K562 (cell line): Measurements from ENCODE around the gene ITPR3. TPM values are rescaled to one million over a fixed set of nuclear protein-coding genes. Genes with fewer than 3 reads are reported as not detected.

Experiments
- ATAC-seq: fragments of 200-7000 bp; cut with Tn5 transposase; 3 replicates; pipeline ENCODE4 v1.9.1; 2020; ENCODE audit warnings: moderate library complexity
- BruUV-seq: library from RNA; stranded (reverse); fragments of 400-500 nt; replicated peaks from 2 replicates; lab custom pipeline; 2021; lab: Mats Ljungman, UMichigan
- CTCF ChIA-PET: fragments of 300-600 bp; formaldehyde crosslinking; extraction: SDS; loops from one replicate; lab custom pipeline; 2021; ENCODE audit warnings: low intra/inter-chr PET ratio; lab: Yijun Ruan, JAX
- POLR2A ChIA-PET: fragments of 300-600, 350-650 bp; sonication (Branson Sonifier 250); formaldehyde crosslinking; extraction: SDS; loops from one replicate; lab custom pipeline; 2021; ENCODE audit warnings: antibody characterized with exemption, inconsistent platforms; lab: Yijun Ruan, JAX
- DNase-seq, 4 experiments: peaks; one replicate each; pipeline versions ENCODE4 v3.0.0 to v3.0.0-alpha.2; 2011 to 2018; ENCODE audit warnings: low spot score in 3 of 4, mixed read lengths in 3 of 4; ENCODE audit errors: extremely low read depth in 1 of 4
- FAIRE-seq: peaks from 2 replicates; lab custom pipeline; 2011; peaks lifted over from hg19 to GRCh38; lab: Jason Lieb, UNC
- H2AFZ ChIP-seq: 2 replicates; pipeline ENCODE4 v1.6.0; 2011; ENCODE audit warnings: low read depth, low read length, control low read depth, inconsistent platforms
- H3K27ac ChIP-seq: fragments of 200-600 bp; 3 replicates; pipeline ENCODE4 v1.8.0; 2011; ENCODE audit warnings: low read depth, mild to moderate bottlenecking, control low read depth, inconsistent platforms, low read length, moderate library complexity, mixed read lengths; ENCODE audit errors: extremely low read depth
- H3K27me3 ChIP-seq, 2 experiments: fragments of 300-600 bp in 1 of 2; 2 replicates in 1 of 2; 3 replicates in 1 of 2; pipeline versions ENCODE4 v1.6.0 to v1.8.0; 2011; ENCODE audit warnings: inconsistent platforms in 2 of 2, low read length in 2 of 2, mild to moderate bottlenecking in 1 of 2, mixed read lengths in 1 of 2, moderate library complexity in 1 of 2; ENCODE audit not compliant: control insufficient read depth in 2 of 2, insufficient read depth in 2 of 2
- H3K36me3 ChIP-seq: fragments of 300-600 bp; 3 replicates; pipeline ENCODE4 v1.8.0; 2011; ENCODE audit warnings: mild to moderate bottlenecking, low read length, inconsistent platforms; ENCODE audit not compliant: control insufficient read depth, insufficient read depth
- H3K4me1 ChIP-seq, 2 experiments: fragments of 200-600 bp in 1 of 2; replicated peaks in 1 of 2; 2 replicates in 1 of 2; 3 replicates in 1 of 2; pipeline versions ENCODE4 v1.5.1 to v1.8.0; 2011; ENCODE audit warnings: inconsistent platforms in 2 of 2, low read length in 2 of 2, mild to moderate bottlenecking in 1 of 2, mixed read lengths in 1 of 2, moderate library complexity in 1 of 2; ENCODE audit not compliant: control insufficient read depth in 2 of 2, insufficient read depth in 2 of 2
- H3K4me2 ChIP-seq: 2 replicates; pipeline ENCODE4 v1.6.1; 2011; ENCODE audit warnings: low read length, control low read depth, inconsistent platforms, mixed read lengths; ENCODE audit not compliant: insufficient read depth
- H3K4me3 ChIP-seq: fragments of 200-600 bp; sonication (generic), shearing (Covaris generic); 2 replicates; pipeline ENCODE4 v1.5.1; 2016; ENCODE audit warnings: control low read depth, inconsistent platforms
- H3K79me2 ChIP-seq: fragments of 200-600 bp; 3 replicates; pipeline ENCODE4 v1.8.0; 2011; ENCODE audit warnings: low read length, inconsistent platforms; ENCODE audit not compliant: control insufficient read depth, insufficient read depth
- H3K9ac ChIP-seq, 2 experiments: 2 replicates each; pipeline versions ENCODE4 v1.6.0 to v1.6.1; 2011; ENCODE audit warnings: low read depth in 2 of 2, low read length in 2 of 2, control low read depth in 1 of 2, inconsistent platforms in 1 of 2, mild to moderate bottlenecking in 1 of 2, mixed read lengths in 1 of 2; ENCODE audit not compliant: insufficient read depth in 1 of 2
- H3K9me1 ChIP-seq: one replicate; pipeline ENCODE4 v1.6.0; 2011; ENCODE audit warnings: inconsistent platforms, mild to moderate bottlenecking, low read length, moderate library complexity; ENCODE audit not compliant: control insufficient read depth, insufficient read depth
- H3K9me3 ChIP-seq: replicated peaks from 2 replicates; pipeline ENCODE4 v1.5.1; 2011; ENCODE audit warnings: low read depth, low read length, inconsistent platforms; ENCODE audit not compliant: control insufficient read depth, insufficient read depth
- H4K20me1 ChIP-seq: replicated peaks from 2 replicates; pipeline ENCODE4 v1.6.1; 2011; ENCODE audit warnings: low read length, inconsistent platforms, mixed read lengths; ENCODE audit not compliant: control insufficient read depth, insufficient read depth
- ETS2 ChIP-seq: IDR thresholded peaks from 2 replicates; pipeline ENCODE4 v1.6.1; 2016; ENCODE audit warnings: borderline replicate concordance, missing genetic modification characterization, mild to moderate bottlenecking, moderate library complexity, missing compliant biosample characterization; ENCODE audit not compliant: poor library complexity, severe bottlenecking
- HMGN3 ChIP-seq: IDR thresholded peaks from 2 replicates; pipeline ENCODE4 v1.6.1; 2011; ENCODE audit warnings: borderline replicate concordance, low read depth, mild to moderate bottlenecking, mixed read lengths, low read length; ENCODE audit not compliant: insufficient read length; ENCODE audit errors: extremely low read depth
- TCFL5 ChIP-seq: fragments of 250-450 bp; sonication (Bioruptor Pico); conservative IDR thresholded peaks from 2 replicates; pipeline ENCODE4 v1.6.1; 2021; ENCODE audit warnings: mild to moderate bottlenecking, moderate library complexity, matching md5 sums
- ZNF444 ChIP-seq: fragments of 250-450 bp; sonication (Bioruptor Pico); IDR thresholded peaks from 2 replicates; pipeline ENCODE4 v1.4.0; 2020; ENCODE audit warnings: mild to moderate bottlenecking, moderate library complexity
- ZNF766 ChIP-seq: fragments of 200-800 bp; sonication (Bioruptor generic); conservative IDR thresholded peaks from 2 replicates; pipeline ENCODE4 v1.6.1; 2016; ENCODE audit warnings: missing genetic modification characterization, missing compliant biosample characterization
- WGBS: fragments of 100-300 bp; shearing (Covaris generic); methylation state at CpG from one replicate; pipeline ENCODE4 v1.1.6; 2016; ENCODE audit warnings: low coverage, mixed read lengths; ENCODE audit not compliant: insufficient coverage; ENCODE audit errors: missing lambda C conversion rate; 5-methylcytosine and 5-hydroxymethylcytosine counted together
- in situ Hi-C: fragments of 300-500 bp; cut with MboI; formaldehyde crosslinking; loops from 4 replicates; pipeline ENCODE4 v1.15.0; 2018; ENCODE audit warnings: inconsistent platforms, mixed read lengths
- intact Hi-C: fragments of 100-400 bp; cut with micrococcal nuclease; formaldehyde crosslinking; loops from 2 replicates; pipeline ENCODE4 v1.14.2; 2022
- polyA plus RNA-seq, 8 experiments: library from polyadenylated mRNA; depleted of rRNA in 4 of 8; stranded (reverse) in 5 of 8; unstranded in 3 of 8; fragments of >200 nt; fragmentation: Nextera tagmentation in 2 of 8; fragmentation: Illumina TruSeq in 1 of 8; extraction: Ambion mirVana in 2 of 8; extraction: Trizol in 1 of 8; gene quantifications; 2 replicates each; pipeline versions ENCODE4 v1.2.1 to v1.2.3, GENCODE V29; 2011 to 2014; ENCODE audit warnings: inconsistent platforms in 1 of 8, missing spikeins in 1 of 8
- total RNA-seq, 7 experiments: library from RNA; depleted of rRNA in 6 of 7; stranded (reverse); fragments of >200 nt in 6 of 7; fragmentation: Illumina TruSeq in 2 of 7; extraction: Trizol in 2 of 7; gene quantifications; 2 replicates each; pipeline versions ENCODE4 v1.2.1 to v1.2.3, GENCODE V29; 2011 to 2021; ENCODE audit warnings: low replicate concordance in 1 of 7
- TF ChIP-seq, protein P1 (sequence below), 3 experiments: IDR thresholded peaks in 2 of 3; conservative IDR thresholded peaks in 1 of 3; 2 replicates each; pipeline ENCODE4 v1.5.1; 2011 to 2012; ENCODE audit warnings: low read length in 3 of 3, mild to moderate bottlenecking in 3 of 3, control low read depth in 2 of 3, improper control_type of control experiment in 1 of 3, inconsistent platforms in 1 of 3, low read depth in 1 of 3, mixed read lengths in 1 of 3, moderate library complexity in 1 of 3; ENCODE audit not compliant: insufficient read depth in 2 of 3
- TF ChIP-seq, protein P2 (sequence below): fragments of 250-450 bp; sonication (Bioruptor Pico); IDR thresholded peaks from 2 replicates; pipeline ENCODE4 v1.5.0; 2020; ENCODE audit warnings: mild to moderate bottlenecking
- TF ChIP-seq, protein P3 (sequence below): fragments of 450-650 bp; IDR thresholded peaks from 2 replicates; pipeline ENCODE4 v1.6.1; 2016; ENCODE audit warnings: antibody characterized with exemption
- TF ChIP-seq, protein P4 (sequence below): fragments of 250-450 bp; sonication (Bioruptor Pico); IDR thresholded peaks from 2 replicates; pipeline ENCODE4 v1.4.0; 2020

Gene ITPR3
- total and polyA plus RNA-seq, 9 of the 15 experiments (the other 6 are each of a cell fraction or from before 2014, with no cell fraction given), result 0.39 to 35.7 (median 13.2) TPM

DNA sequence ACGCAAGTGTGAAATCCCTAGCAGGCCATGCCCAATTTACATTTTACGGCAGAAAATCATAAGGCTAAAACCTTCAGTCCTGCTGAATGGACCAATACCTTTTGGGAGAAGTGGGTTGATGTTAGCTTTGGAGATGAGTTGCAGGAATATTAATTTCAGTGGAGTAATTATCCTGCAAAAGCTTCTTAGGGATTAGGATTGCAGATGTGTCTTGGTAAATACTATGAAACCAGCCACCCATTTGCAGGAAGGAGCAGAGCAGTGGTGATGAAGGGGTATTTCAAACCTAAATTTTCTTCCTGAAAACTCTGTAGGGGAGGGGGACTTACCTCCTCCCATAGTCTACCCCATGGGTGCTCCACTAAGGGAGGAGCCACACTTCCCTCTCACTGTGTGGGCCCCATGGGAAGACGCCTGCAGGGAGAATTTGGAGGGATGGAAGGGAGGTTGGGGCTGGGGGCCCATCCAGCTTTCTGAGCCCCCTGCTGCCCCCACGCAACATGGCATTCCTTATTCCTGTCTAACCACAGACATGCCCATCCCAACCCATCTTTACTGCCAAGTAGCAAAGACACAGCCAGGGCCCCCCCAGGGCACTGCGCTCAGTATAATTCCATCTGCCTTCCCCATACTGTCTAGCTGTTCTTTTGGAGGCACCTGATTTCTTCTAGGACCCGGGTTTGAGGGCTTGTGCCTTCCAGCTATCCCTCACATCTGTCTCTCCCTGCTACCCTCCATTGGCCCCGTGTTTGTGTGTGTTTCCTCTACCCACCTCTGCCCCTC lies 105.0 kb downstream of the ITPR3 start:
- no peak for FAIRE-seq
- H3K4me3 ChIP-seq, result no peak overlapping the region
- peaks cover 4 to 6% of the 10 kb centered on the region in 2 experiments; a peak in 3 of 5 replicates for H3K4me1 ChIP-seq
- H3K9me1 ChIP-seq, result no peaks in the 10 kb centered on the region
- H3K9me3 ChIP-seq, result no peaks in the 10 kb centered on the region
- peak overlapping the region in 1 of 2 experiments; percentile 59; a peak in 1 of 4 replicates for H3K9ac ChIP-seq
- DNase-seq, result no peak
- peaks cover 66 to 90% of the 10 kb centered on the region in 2 experiments for H3K27me3 ChIP-seq
- intact Hi-C loops (no loop called here), in situ Hi-C loops (no loop called here)
- peaks cover 14% of the 10 kb centered on the region; the same call in 1 of the 2 replicates for H4K20me1 ChIP-seq
- 1% methylated on average over 7 of the region's 7 CpGs for WGBS
- ChIA-PET CTCF (no interaction called here), POLR2A (interaction anchor here (0.5 to 1.4 kb wide), 4 partner anchors 12 to 305 kb away, joined by 3 to 5 read pairs (median 4); partner anchors contain the start of gene UQCC2)
- H2AFZ ChIP-seq, result no peak overlapping the region
- ATAC-seq, result no peak
- no peak overlapping the region for H3K4me2 ChIP-seq
- no peaks in the 10 kb centered on the region for H3K36me3 ChIP-seq
- H3K79me2 ChIP-seq, result no peaks in the 10 kb centered on the region
- BruUV-seq, result no TSS peak
- no peak overlapping the region for H3K27ac ChIP-seq
- TF ChIP-seq, protein P1, sequence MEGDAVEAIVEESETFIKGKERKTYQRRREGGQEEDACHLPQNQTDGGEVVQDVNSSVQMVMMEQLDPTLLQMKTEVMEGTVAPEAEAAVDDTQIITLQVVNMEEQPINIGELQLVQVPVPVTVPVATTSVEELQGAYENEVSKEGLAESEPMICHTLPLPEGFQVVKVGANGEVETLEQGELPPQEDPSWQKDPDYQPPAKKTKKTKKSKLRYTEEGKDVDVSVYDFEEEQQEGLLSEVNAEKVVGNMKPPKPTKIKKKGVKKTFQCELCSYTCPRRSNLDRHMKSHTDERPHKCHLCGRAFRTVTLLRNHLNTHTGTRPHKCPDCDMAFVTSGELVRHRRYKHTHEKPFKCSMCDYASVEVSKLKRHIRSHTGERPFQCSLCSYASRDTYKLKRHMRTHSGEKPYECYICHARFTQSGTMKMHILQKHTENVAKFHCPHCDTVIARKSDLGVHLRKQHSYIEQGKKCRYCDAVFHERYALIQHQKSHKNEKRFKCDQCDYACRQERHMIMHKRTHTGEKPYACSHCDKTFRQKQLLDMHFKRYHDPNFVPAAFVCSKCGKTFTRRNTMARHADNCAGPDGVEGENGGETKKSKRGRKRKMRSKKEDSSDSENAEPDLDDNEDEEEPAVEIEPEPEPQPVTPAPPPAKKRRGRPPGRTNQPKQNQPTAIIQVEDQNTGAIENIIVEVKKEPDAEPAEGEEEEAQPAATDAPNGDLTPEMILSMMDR (IDR thresholded peaks at IDR 0.05 in 2 of 3, conservative IDR thresholded peaks at IDR 0.05 in 1 of 3; ENCODE audit: insufficient read depth in 2 of 3, low read depth in 1 of 3, low read length in 3 of 3), result no peak
- TF ChIP-seq HMGN3, result no peak
- TF ChIP-seq ETS2 (tag), result no peak
- no peak for TF ChIP-seq ZNF766
- TF ChIP-seq, protein P2, sequence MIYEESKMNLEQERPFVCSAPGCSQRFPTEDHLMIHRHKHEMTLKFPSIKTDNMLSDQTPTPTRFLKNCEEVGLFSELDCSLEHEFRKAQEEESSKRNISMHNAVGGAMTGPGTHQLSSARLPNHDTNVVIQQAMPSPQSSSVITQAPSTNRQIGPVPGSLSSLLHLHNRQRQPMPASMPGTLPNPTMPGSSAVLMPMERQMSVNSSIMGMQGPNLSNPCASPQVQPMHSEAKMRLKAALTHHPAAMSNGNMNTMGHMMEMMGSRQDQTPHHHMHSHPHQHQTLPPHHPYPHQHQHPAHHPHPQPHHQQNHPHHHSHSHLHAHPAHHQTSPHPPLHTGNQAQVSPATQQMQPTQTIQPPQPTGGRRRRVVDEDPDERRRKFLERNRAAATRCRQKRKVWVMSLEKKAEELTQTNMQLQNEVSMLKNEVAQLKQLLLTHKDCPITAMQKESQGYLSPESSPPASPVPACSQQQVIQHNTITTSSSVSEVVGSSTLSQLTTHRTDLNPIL (CRISPR knock-in tag), result no peak
- TF ChIP-seq, protein P3, sequence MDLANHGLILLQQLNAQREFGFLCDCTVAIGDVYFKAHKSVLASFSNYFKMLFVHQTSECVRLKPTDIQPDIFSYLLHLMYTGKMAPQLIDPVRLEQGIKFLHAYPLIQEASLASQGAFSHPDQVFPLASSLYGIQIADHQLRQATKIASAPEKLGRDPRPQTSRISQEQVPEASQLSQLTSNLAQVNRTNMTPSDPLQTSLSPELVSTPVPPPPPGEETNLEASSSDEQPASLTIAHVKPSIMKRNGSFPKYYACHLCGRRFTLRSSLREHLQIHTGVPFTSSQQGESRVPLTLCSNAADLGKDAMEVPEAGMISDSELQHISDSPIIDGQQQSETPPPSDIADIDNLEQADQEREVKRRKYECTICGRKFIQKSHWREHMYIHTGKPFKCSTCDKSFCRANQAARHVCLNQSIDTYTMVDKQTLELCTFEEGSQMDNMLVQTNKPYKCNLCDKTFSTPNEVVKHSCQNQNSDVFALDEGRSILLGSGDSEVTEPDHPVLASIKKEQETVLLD, result no peak
- TF ChIP-seq, protein P4, sequence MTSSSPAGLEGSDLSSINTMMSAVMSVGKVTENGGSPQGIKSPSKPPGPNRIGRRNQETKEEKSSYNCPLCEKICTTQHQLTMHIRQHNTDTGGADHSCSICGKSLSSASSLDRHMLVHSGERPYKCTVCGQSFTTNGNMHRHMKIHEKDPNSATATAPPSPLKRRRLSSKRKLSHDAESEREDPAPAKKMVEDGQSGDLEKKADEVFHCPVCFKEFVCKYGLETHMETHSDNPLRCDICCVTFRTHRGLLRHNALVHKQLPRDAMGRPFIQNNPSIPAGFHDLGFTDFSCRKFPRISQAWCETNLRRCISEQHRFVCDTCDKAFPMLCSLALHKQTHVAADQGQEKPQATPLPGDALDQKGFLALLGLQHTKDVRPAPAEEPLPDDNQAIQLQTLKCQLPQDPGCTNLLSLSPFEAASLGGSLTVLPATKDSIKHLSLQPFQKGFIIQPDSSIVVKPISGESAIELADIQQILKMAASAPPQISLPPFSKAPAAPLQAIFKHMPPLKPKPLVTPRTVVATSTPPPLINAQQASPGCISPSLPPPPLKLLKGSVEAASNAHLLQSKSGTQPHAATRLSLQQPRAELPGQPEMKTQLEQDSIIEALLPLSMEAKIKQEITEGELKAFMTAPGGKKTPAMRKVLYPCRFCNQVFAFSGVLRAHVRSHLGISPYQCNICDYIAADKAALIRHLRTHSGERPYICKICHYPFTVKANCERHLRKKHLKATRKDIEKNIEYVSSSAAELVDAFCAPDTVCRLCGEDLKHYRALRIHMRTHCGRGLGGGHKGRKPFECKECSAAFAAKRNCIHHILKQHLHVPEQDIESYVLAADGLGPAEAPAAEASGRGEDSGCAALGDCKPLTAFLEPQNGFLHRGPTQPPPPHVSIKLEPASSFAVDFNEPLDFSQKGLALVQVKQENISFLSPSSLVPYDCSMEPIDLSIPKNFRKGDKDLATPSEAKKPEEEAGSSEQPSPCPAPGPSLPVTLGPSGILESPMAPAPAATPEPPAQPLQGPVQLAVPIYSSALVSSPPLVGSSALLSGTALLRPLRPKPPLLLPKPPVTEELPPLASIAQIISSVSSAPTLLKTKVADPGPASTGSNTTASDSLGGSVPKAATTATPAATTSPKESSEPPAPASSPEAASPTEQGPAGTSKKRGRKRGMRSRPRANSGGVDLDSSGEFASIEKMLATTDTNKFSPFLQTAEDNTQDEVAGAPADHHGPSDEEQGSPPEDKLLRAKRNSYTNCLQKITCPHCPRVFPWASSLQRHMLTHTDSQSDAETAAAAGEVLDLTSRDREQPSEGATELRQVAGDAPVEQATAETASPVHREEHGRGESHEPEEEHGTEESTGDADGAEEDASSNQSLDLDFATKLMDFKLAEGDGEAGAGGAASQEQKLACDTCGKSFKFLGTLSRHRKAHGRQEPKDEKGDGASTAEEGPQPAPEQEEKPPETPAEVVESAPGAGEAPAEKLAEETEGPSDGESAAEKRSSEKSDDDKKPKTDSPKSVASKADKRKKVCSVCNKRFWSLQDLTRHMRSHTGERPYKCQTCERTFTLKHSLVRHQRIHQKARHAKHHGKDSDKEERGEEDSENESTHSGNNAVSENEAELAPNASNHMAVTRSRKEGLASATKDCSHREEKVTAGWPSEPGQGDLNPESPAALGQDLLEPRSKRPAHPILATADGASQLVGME, result no peak
- TF ChIP-seq TCFL5 (CRISPR knock-in tag), result no peak
- no peak for TF ChIP-seq ZNF444 (CRISPR knock-in tag)
